Prostate gland (tissue), 1 donor: ENCODE data around the gene OR2AK2.

Experiments
- POLR2A ChIP-seq: fragments of 450-650 bp; IDR thresholded peaks from one replicate; pipeline ENCODE4 v1.6.1; 2016; ENCODE audit warnings: antibody characterized with exemption, mild to moderate bottlenecking
- POLR2AphosphoS5 ChIP-seq: sonication (generic); formaldehyde crosslinking; IDR thresholded peaks from one replicate; pipeline ENCODE4 v1.6.1; 2017; ENCODE audit warnings: antibody characterized with exemption

- TF ChIP-seq POLR2AphosphoS5, result no peak
- no peak for TF ChIP-seq POLR2A
Observed at GRCh38 chr1:247924868-247925267, 40.2 kb upstream of the OR2AK2 start, which contains the start of gene OR2AJ1.
